ENCODE results near the gene EFCAB13.

EFCAB13 gene

DNA sequence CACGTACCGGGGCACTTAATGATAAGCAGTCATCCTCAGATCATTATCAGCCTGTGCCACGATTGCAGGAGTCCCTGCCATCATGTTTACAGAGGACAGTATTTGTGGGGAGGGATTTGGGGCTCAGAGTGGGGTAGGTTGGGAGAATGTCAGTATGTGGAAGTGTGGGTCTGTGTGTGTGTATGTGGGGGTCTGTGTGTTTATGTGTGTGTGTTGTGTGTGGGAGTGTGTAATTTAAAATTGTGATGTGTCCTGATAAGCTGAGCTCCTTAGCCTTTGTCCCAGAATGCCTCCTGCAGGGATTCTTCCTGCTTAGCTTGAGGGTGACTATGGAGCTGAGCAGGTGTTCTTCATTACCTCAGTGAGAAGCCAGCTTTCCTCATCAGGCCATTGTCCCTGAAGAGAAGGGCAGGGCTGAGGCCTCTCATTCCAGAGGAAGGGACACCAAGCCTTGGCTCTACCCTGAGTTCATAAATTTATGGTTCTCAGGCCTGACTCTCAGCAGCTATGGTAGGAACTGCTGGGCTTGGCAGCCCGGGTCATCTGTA, 13.5 kb upstream of the EFCAB13 start:
- TF ChIP-seq, protein P1, sequence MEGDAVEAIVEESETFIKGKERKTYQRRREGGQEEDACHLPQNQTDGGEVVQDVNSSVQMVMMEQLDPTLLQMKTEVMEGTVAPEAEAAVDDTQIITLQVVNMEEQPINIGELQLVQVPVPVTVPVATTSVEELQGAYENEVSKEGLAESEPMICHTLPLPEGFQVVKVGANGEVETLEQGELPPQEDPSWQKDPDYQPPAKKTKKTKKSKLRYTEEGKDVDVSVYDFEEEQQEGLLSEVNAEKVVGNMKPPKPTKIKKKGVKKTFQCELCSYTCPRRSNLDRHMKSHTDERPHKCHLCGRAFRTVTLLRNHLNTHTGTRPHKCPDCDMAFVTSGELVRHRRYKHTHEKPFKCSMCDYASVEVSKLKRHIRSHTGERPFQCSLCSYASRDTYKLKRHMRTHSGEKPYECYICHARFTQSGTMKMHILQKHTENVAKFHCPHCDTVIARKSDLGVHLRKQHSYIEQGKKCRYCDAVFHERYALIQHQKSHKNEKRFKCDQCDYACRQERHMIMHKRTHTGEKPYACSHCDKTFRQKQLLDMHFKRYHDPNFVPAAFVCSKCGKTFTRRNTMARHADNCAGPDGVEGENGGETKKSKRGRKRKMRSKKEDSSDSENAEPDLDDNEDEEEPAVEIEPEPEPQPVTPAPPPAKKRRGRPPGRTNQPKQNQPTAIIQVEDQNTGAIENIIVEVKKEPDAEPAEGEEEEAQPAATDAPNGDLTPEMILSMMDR (conservative IDR thresholded peaks at IDR 0.05; ENCODE audit: low read depth, low read length): no peak
- DNase-seq (ENCODE audit: low read depth): no peak

DNA sequence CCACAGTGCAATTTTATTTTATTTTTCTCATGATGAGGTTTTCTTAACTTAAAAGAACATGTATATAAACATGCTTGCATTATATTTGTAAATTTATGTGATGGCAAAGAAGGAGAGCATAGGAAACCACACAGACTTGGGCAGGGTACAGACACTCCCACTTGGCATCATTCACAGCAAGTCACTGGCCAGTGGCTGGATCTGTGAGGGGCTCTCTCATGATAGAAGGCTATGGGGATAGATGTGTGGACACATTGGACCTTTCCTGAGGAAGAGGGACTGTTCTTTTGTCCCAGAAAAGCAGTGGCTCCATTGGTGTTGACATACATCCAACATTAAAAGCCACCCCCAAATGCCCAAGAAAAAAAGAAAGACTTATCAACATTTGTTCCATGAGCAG, 12.3 kb upstream of the EFCAB13 start:
- TF ChIP-seq, protein P1 (conservative IDR thresholded peaks at IDR 0.05; ENCODE audit: low read depth, low read length): no peak
- DNase-seq (ENCODE audit: low read depth): no peak
- no peak overlapping the region for H3K4me3 ChIP-seq (ENCODE audit: low read length)

More for the DNA sequence above, 13.5 kb upstream of the EFCAB13 start:
- no peak overlapping the region for H3K4me3 ChIP-seq (ENCODE audit: low read length)

DNA sequence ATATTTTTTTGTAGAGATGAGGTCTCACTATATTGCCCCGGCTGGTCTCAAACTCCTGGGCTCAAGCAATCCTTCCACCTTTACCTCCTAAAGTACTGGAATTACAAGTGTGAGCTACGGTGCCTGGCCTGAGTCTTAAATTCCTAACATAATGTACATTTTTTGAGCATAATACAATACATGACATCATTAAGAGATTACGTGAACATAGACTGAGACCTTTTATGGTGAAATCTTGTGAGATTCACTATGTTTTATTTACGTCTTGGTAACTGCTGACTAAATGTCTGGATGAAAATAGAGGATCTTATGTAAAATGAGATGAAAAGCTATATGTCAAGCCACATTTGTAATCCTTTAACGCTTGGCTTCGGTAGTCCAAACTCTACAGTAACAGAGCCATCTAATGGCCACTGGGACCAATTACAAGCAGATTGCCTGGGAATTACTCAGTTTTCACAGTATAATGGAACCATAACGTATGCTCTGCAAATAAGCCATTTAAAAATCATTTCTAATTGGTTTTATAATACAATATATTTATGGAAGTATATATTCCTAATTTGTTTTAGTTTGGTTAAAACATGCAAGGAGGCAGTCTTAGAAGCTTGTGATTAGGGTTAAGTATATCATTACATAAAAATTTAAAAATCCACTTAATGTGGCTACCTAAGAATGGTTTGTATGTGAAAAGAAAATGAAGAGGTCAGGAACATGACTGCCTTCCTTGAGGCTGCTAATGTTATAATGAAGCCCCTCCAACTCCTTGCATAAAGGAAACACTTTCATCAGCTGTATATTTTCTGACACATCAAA, 8.1 kb upstream of the EFCAB13 start:
- no peak overlapping the region for H3K4me3 ChIP-seq (ENCODE audit: low read length)
- TF ChIP-seq, protein P1 (conservative IDR thresholded peaks at IDR 0.05; ENCODE audit: low read depth, low read length): peak; percentile 81
- peak; percentile 95 for DNase-seq (ENCODE audit: low read depth)

DNA sequence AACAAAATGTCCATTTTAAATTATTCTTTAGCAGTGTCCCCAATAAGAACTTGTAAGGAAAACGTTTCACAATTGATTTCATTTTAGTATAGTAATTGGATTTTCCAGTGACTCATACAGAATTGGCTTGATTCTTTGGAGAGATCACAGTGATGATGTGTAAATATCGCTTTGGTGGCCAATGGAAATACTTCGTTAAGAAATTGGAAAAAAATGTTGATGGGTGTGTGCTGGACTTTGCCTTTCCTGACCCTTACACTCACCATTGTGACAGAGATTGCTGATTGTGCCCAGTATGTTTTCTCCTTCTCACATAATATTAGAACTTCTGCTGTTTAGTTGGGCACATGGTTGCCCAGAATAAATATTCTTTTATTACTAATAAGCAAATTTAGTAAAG, 7.4 kb upstream of the EFCAB13 start:
- TF ChIP-seq, protein P1 (conservative IDR thresholded peaks at IDR 0.05; ENCODE audit: low read depth, low read length): no peak
- H3K4me3 ChIP-seq (ENCODE audit: low read length): no peak overlapping the region
- peak; percentile 68 for DNase-seq (ENCODE audit: low read depth)

DNA sequence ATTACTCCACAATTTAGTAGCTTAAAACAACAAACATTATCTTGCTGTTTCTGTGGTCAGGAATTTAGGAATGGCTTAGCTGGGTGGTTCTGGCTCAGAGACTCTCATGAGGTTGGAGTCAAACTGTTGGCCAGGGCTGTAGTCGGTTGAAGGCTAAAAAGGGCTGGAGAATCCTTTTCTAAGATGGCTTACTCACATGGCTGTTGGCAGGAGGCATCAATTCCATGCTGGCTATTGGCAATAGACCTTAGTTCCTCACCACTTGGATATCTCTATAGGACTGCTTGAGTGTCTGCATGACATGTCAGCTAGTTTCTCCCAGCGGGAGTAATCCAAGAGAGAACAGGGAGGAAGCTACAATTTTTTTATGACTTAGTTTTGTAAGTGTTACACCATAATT, 6.6 kb upstream of the EFCAB13 start:
- TF ChIP-seq, protein P1 (conservative IDR thresholded peaks at IDR 0.05; ENCODE audit: low read depth, low read length): no peak
- DNase-seq (ENCODE audit: low read depth): no peak
- H3K4me3 ChIP-seq (ENCODE audit: low read length): no peak overlapping the region

DNA sequence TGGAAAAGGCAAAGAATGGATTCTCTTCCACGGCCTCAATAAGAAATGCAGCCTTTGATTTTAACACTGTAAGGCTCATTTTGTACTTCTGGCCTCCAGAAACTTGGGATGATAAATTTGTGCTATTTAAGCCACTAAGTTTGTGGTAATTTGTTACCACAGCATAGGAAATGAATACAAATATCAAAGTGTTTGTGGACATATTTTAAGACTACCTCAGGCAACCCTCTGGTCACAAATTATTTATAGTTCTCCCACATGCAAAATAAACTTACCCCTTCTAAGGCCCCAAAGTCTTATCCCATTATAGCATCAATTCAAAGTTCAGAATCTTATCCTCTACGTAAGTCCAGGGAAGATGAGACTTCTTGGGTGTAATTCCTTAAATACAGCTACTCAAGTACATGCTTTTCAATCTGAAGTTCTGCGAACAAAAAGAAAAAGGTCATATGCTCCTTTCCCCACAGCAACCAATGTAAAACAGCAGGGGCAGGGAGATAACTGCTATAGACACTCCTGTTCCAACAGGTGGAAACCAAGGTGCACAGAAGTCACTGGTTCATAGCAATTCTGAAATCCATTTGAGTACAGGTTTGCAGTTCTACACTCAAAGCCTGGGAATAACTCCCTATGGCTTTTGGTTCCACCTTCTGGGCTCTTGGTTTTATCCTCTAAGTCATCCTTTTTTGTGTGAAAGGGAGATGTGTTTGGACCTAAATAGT, 5.4 kb upstream of the EFCAB13 start:
- TF ChIP-seq, protein P1 (conservative IDR thresholded peaks at IDR 0.05; ENCODE audit: low read depth, low read length): no peak
- DNase-seq (ENCODE audit: low read depth): no peak
- no peak overlapping the region for H3K4me3 ChIP-seq (ENCODE audit: low read length)
